Measurements from ENCODE around the gene C5AR2.

C5AR2 gene

DNA sequence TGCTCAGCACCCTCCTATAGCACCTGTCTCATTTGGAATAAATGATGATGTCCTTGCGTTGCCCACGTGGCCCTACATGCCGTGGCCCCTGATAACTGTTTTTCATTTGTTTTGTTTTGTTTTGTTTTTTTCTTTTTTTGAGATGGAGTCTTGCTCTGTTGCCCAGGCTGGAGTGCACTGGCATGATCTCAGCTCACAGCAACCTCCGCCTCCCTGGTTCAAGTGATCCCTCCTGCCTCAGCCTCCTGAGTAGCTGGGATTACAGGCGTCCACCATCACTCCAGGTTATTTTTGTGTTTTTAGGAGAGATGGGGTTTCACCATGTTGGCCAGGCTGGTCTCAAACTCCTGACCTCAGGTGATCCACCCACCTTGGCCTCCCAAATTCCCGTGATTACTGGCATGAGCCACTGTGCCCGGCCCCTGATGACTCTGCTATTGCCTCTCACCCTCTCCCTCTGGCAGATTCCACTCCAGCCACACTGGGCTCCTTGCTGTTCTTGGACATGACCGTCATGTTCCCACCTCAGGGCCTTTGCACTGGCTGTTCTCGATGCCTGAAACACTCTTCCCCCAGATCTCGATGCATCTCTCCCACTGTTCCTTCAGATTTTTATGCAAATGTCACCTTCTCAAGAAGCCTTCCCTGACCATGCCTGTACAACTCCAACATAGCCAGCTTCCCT, 7.4 kb downstream of the C5AR2 start:
- Histone ChIP-seq H3K27ac (no peak overlapping the region), H3K79me2 (ENCODE audit: insufficient read depth, low read depth) (no peaks in the 10 kb centered on the region), H3K4me3 (IDR thresholded peaks at IDR 0.05; ENCODE audit: insufficient read depth, low read depth, low read length) (no peak overlapping the region), H3K4me2 (no peak overlapping the region), H3K27me3 (ENCODE audit: insufficient read depth, low read depth) (peaks cover 12% of the 10 kb centered on the region; the same call in 1 of the 2 replicates), H2AFZ (ENCODE audit: low read depth) (no peak overlapping the region), H4K20me1 (ENCODE audit: insufficient read depth) (no peaks in the 10 kb centered on the region), H3K36me3 (ENCODE audit: insufficient read depth) (no peaks in the 10 kb centered on the region), H3K4me1 (ENCODE audit: low read depth, poor library complexity, severe bottlenecking) (no peaks in the 10 kb centered on the region), H3K9ac (no peak overlapping the region)
- TF ChIP-seq, protein P1, sequence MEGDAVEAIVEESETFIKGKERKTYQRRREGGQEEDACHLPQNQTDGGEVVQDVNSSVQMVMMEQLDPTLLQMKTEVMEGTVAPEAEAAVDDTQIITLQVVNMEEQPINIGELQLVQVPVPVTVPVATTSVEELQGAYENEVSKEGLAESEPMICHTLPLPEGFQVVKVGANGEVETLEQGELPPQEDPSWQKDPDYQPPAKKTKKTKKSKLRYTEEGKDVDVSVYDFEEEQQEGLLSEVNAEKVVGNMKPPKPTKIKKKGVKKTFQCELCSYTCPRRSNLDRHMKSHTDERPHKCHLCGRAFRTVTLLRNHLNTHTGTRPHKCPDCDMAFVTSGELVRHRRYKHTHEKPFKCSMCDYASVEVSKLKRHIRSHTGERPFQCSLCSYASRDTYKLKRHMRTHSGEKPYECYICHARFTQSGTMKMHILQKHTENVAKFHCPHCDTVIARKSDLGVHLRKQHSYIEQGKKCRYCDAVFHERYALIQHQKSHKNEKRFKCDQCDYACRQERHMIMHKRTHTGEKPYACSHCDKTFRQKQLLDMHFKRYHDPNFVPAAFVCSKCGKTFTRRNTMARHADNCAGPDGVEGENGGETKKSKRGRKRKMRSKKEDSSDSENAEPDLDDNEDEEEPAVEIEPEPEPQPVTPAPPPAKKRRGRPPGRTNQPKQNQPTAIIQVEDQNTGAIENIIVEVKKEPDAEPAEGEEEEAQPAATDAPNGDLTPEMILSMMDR (conservative IDR thresholded peaks at IDR 0.05; ENCODE audit: low read depth, low read length), result no peak

DNA sequence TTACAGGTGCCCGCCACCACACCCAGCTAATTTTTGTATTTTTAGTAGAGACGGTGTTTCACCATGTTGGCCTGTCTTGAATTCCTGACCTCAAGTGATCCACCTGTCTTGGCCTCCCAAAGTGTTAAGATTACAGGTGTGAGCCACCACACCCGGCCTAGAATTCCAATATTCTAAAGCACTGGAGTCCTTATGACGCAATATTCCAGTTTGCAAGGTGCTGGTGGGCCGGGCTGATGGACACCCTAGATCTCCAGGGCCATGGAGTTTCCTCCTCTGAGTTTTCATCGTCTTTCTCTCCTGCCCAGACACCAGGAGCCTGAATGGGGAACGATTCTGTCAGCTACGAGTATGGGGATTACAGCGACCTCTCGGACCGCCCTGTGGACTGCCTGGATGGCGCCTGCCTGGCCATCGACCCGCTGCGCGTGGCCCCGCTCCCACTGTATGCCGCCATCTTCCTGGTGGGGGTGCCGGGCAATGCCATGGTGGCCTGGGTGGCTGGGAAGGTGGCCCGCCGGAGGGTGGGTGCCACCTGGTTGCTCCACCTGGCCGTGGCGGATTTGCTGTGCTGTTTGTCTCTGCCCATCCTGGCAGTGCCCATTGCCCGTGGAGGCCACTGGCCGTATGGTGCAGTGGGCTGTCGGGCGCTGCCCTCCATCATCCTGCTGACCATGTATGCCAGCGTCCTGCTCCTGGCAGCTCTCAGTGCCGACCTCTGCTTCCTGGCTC, 8.7 kb downstream of the C5AR2 start:
- TF ChIP-seq, protein P1 (conservative IDR thresholded peaks at IDR 0.05; ENCODE audit: low read depth, low read length), result no peak
- no peak overlapping the region for H3K27ac ChIP-seq
- peaks cover 11% of the 10 kb centered on the region; the same call in 1 of the 2 replicates for H3K27me3 ChIP-seq (ENCODE audit: insufficient read depth, low read depth)
- H3K4me3 ChIP-seq (IDR thresholded peaks at IDR 0.05; ENCODE audit: insufficient read depth, low read depth, low read length), result no peak overlapping the region
- H3K4me2 ChIP-seq, result no peak overlapping the region
- no peak overlapping the region for H3K9ac ChIP-seq
- H3K36me3 ChIP-seq (ENCODE audit: insufficient read depth), result no peaks in the 10 kb centered on the region
- H2AFZ ChIP-seq (ENCODE audit: low read depth), result no peak overlapping the region
- no peaks in the 10 kb centered on the region for H3K4me1 ChIP-seq (ENCODE audit: low read depth, poor library complexity, severe bottlenecking)
- no peaks in the 10 kb centered on the region for H4K20me1 ChIP-seq (ENCODE audit: insufficient read depth)
- H3K79me2 ChIP-seq (ENCODE audit: insufficient read depth, low read depth), result no peaks in the 10 kb centered on the region

DNA sequence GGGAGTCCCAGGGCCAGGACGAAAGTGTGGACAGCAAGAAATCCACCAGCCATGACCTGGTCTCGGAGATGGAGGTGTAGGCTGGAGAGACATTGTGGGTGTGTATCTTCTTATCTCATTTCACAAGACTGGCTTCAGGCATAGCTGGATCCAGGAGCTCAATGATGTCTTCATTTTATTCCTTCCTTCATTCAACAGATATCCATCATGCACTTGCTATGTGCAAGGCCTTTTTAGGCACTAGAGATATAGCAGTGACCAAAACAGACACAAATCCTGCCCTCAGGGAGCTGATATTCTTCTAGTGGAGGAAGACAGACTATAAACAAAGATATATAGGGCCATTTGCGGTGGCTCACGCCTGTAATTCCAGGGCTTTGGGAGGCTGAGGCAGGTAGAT, 9.8 kb downstream of the C5AR2 start:
- no peak overlapping the region for H3K9ac ChIP-seq
- no peaks in the 10 kb centered on the region for H3K4me1 ChIP-seq (ENCODE audit: low read depth, poor library complexity, severe bottlenecking)
- H3K4me2 ChIP-seq, result no peak overlapping the region
- TF ChIP-seq, protein P1 (conservative IDR thresholded peaks at IDR 0.05; ENCODE audit: low read depth, low read length), result no peak
- no peaks in the 10 kb centered on the region for H3K36me3 ChIP-seq (ENCODE audit: insufficient read depth)
- H3K4me3 ChIP-seq (IDR thresholded peaks at IDR 0.05; ENCODE audit: insufficient read depth, low read depth, low read length), result no peak overlapping the region
- no peaks in the 10 kb centered on the region for H4K20me1 ChIP-seq (ENCODE audit: insufficient read depth)
- peaks cover 13% of the 10 kb centered on the region; the same call in 1 of the 2 replicates for H3K27me3 ChIP-seq (ENCODE audit: insufficient read depth, low read depth)
- no peaks in the 10 kb centered on the region for H3K79me2 ChIP-seq (ENCODE audit: insufficient read depth, low read depth)
- no peak overlapping the region for H2AFZ ChIP-seq (ENCODE audit: low read depth)
- H3K27ac ChIP-seq, result no peak overlapping the region

DNA sequence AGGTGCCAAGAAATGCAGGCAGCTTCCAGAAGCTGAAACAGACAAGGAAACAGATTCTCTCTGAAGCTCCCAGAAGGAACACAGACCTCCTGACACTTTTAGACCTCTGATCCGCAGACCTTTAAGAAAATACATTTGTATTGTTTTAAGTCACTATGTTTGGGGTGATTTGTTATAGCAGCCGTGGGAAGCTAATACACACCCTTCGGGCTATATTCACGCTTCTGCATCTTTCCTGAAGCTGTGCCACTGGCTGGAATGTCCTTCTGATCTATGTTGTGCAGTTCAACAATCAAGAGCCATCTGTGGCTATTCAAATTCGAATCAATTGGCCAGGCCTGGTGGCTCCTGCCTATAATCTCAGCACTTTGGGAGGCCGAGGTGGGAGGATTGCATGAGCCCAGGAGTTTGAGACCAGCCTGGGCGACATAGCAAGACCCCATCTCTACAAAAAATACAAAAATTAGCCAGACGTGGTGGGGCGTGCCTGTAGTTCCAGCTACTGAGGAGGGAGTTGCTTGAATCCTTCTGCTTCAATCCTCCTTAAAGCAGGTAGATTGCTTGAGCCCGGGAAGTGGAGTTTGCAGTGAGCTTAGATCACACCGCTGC, 11.3 kb downstream of the C5AR2 start:
- TF ChIP-seq, protein P1 (conservative IDR thresholded peaks at IDR 0.05; ENCODE audit: low read depth, low read length), result no peak
- no peaks in the 10 kb centered on the region for H4K20me1 ChIP-seq (ENCODE audit: insufficient read depth)
- peaks cover 15% of the 10 kb centered on the region; the same call in 1 of the 2 replicates for H3K27me3 ChIP-seq (ENCODE audit: insufficient read depth, low read depth)
- no peaks in the 10 kb centered on the region for H3K79me2 ChIP-seq (ENCODE audit: insufficient read depth, low read depth)
- no peaks in the 10 kb centered on the region for H3K36me3 ChIP-seq (ENCODE audit: insufficient read depth)
- H3K4me3 ChIP-seq (IDR thresholded peaks at IDR 0.05; ENCODE audit: insufficient read depth, low read depth, low read length), result no peak overlapping the region
- H2AFZ ChIP-seq (ENCODE audit: low read depth), result no peak overlapping the region
- no peak overlapping the region for H3K27ac ChIP-seq
- no peak overlapping the region for H3K4me2 ChIP-seq
- H3K4me1 ChIP-seq (ENCODE audit: low read depth, poor library complexity, severe bottlenecking), result peaks cover 1% of the 10 kb centered on the region
- no peak overlapping the region for H3K9ac ChIP-seq
